UCSD-AML1 (cell line): ENCODE data around the gene FSD1.
"Not testable (repeated sequence)": the region's sequence is repeated elsewhere in the genome, so short reads cannot be mapped to it uniquely, and the experiment has no call there.

Experiments used
- DNase-seq: peaks from one replicate; lab custom pipeline; 2025; ENCODE audit not compliant: unreplicated experiment; lab: John Stamatoyannopoulos, UW

FSD1 gene

GRCh38 chr19:4304538-4305256 lies at the start of gene FSD1:
FSD1 (plus strand) TSS chr19:4304598; CDS start chr19:4304747, 149 bp downstream.
- peak; percentile 65 for DNase-seq

- no peak for DNase-seq
These were observed 47.8 kb upstream of the FSD1 start for GRCh38 chr19:4256563-4256962.

GRCh38 chr19:4257025-4257424 lies 47.4 kb upstream of the FSD1 start:
- DNase-seq: no peak

GRCh38 chr19:4258181-4258580 lies 46.2 kb upstream of the FSD1 start:
- no peak for DNase-seq

- no peak for DNase-seq
These were observed 43.7 kb upstream of the FSD1 start for GRCh38 chr19:4260613-4261191.

- no peak for DNase-seq
These were observed 39.6 kb upstream of the FSD1 start for GRCh38 chr19:4264812-4265211.

- no peak for DNase-seq
These were observed 38.0 kb upstream of the FSD1 start for GRCh38 chr19:4266253-4267000.

- DNase-seq: peak; percentile 77
These were observed 37.1 kb upstream of the FSD1 start for GRCh38 chr19:4267101-4267900.

- no peak for DNase-seq
These were observed 36.2 kb upstream of the FSD1 start for GRCh38 chr19:4267901-4268815.

GRCh38 chr19:4268816-4269430 lies 35.5 kb upstream of the FSD1 start:
- no peak for DNase-seq

- DNase-seq: no peak
These were observed 31.5 kb upstream of the FSD1 start for GRCh38 chr19:4272894-4273293.

GRCh38 chr19:4274321-4274686 lies 30.1 kb upstream of the FSD1 start:
- DNase-seq: not testable (repeated sequence)

- DNase-seq: no peak
These were observed 27.2 kb upstream of the FSD1 start for GRCh38 chr19:4277191-4277696.

GRCh38 chr19:4278010-4278409 lies 26.4 kb upstream of the FSD1 start:
- no peak for DNase-seq

GRCh38 chr19:4278419-4279266 lies 25.8 kb upstream of the FSD1 start, which contains the start of gene SHD:
SHD (plus strand) TSS chr19:4279266; CDS start chr19:4280064, 798 bp downstream.
- no peak for DNase-seq

GRCh38 chr19:4279267-4279529 lies 25.2 kb upstream of the FSD1 start:
- no peak for DNase-seq

- DNase-seq: no peak
These were observed 24.6 kb upstream of the FSD1 start for GRCh38 chr19:4279530-4280422.
